ENCODE data around the gene RBMS3. TPM values are rescaled to one million over a fixed set of nuclear protein-coding genes. Genes with fewer than 3 reads are reported as not detected.

Gene RBMS3
- total RNA-seq, 1 donor from 2014 or later: 23.7 TPM

GRCh38 chr3:29731050-29731449 lies 450.2 kb downstream of the RBMS3 start:
- Histone ChIP-seq H3K27me3 (ENCODE audit: control insufficient read depth, insufficient read depth, low read length) (no peaks in the 10 kb centered on the region), H3K4me3 (ENCODE audit: low read depth, low read length) (no peak overlapping the region), H3K36me3 (ENCODE audit: control insufficient read depth, insufficient read depth, low read length) (no peaks in the 10 kb centered on the region)
- no peak for DNase-seq (ENCODE audit: low read depth)
- no peak for TF ChIP-seq CTCF (IDR thresholded peaks at IDR 0.05; ENCODE audit: insufficient read depth, low read length, poor library complexity, severe bottlenecking)

- no peak for TF ChIP-seq CTCF (IDR thresholded peaks at IDR 0.05; ENCODE audit: insufficient read depth, low read length, poor library complexity, severe bottlenecking)
- Histone ChIP-seq H3K27me3 (ENCODE audit: control insufficient read depth, insufficient read depth, low read length) (no peaks in the 10 kb centered on the region), H3K4me3 (ENCODE audit: low read depth, low read length) (no peak overlapping the region), H3K36me3 (ENCODE audit: control insufficient read depth, insufficient read depth, low read length) (no peaks in the 10 kb centered on the region)
- DNase-seq (ENCODE audit: low read depth): no peak
Observed at GRCh38 chr3:29741231-29741630, 460.4 kb downstream of the RBMS3 start.

- no peaks in the 10 kb centered on the region for H3K27me3 ChIP-seq (ENCODE audit: control insufficient read depth, insufficient read depth, low read length)
- H3K36me3 ChIP-seq (ENCODE audit: control insufficient read depth, insufficient read depth, low read length): no peaks in the 10 kb centered on the region
- no peak overlapping the region for H3K4me3 ChIP-seq (ENCODE audit: low read depth, low read length)
- DNase-seq (ENCODE audit: low read depth): no peak
- no peak for TF ChIP-seq CTCF (IDR thresholded peaks at IDR 0.05; ENCODE audit: insufficient read depth, low read length, poor library complexity, severe bottlenecking)
Observed at GRCh38 chr3:29745232-29745870, 464.5 kb downstream of the RBMS3 start.

GRCh38 chr3:29746163-29746760 lies 465.4 kb downstream of the RBMS3 start:
- DNase-seq (ENCODE audit: low read depth): no peak
- no peak for TF ChIP-seq CTCF (IDR thresholded peaks at IDR 0.05; ENCODE audit: insufficient read depth, low read length, poor library complexity, severe bottlenecking)

GRCh38 chr3:29747991-29748390 lies 467.1 kb downstream of the RBMS3 start:
- no peak for TF ChIP-seq CTCF (IDR thresholded peaks at IDR 0.05; ENCODE audit: insufficient read depth, low read length, poor library complexity, severe bottlenecking)

More at GRCh38 chr3:29746163-29746760, 465.4 kb downstream of the RBMS3 start:
- H3K4me3 ChIP-seq (ENCODE audit: low read depth, low read length): no peak overlapping the region
- no peaks in the 10 kb centered on the region for H3K36me3 ChIP-seq (ENCODE audit: control insufficient read depth, insufficient read depth, low read length)
- H3K27me3 ChIP-seq (ENCODE audit: control insufficient read depth, insufficient read depth, low read length): no peaks in the 10 kb centered on the region

More at GRCh38 chr3:29747991-29748390, 467.1 kb downstream of the RBMS3 start:
- Histone ChIP-seq H3K36me3 (ENCODE audit: control insufficient read depth, insufficient read depth, low read length) (no peaks in the 10 kb centered on the region), H3K27me3 (ENCODE audit: control insufficient read depth, insufficient read depth, low read length) (no peaks in the 10 kb centered on the region), H3K4me3 (ENCODE audit: low read depth, low read length) (no peak overlapping the region)
- DNase-seq (ENCODE audit: low read depth): no peak
